K562 (cell line): ENCODE data around the gene RWDD3. TPM values are rescaled to one million over a fixed set of nuclear protein-coding genes. Genes with fewer than 3 reads are reported as not detected.

ENCODE experiments used
- ATAC-seq: fragments of 200-7000 bp; cut with Tn5 transposase; 3 replicates; pipeline ENCODE4 v1.9.1; 2020; ENCODE audit warnings: moderate library complexity
- BruUV-seq: library from RNA; stranded (reverse); fragments of 400-500 nt; replicated peaks from 2 replicates; lab custom pipeline; 2021; lab: Mats Ljungman, UMichigan
- CTCF ChIA-PET: fragments of 300-600 bp; formaldehyde crosslinking; extraction: SDS; loops from one replicate; lab custom pipeline; 2021; ENCODE audit warnings: low intra/inter-chr PET ratio; lab: Yijun Ruan, JAX
- POLR2A ChIA-PET: fragments of 300-600, 350-650 bp; sonication (Branson Sonifier 250); formaldehyde crosslinking; extraction: SDS; loops from one replicate; lab custom pipeline; 2021; ENCODE audit warnings: antibody characterized with exemption, inconsistent platforms; lab: Yijun Ruan, JAX
- DNase-seq, 4 experiments: peaks; one replicate each; pipeline versions ENCODE4 v3.0.0 to v3.0.0-alpha.2; 2011 to 2018; ENCODE audit warnings: low spot score in 3 of 4, mixed read lengths in 3 of 4; ENCODE audit errors: extremely low read depth in 1 of 4
- FAIRE-seq: peaks from 2 replicates; lab custom pipeline; 2011; peaks lifted over from hg19 to GRCh38; lab: Jason Lieb, UNC
- H2AFZ ChIP-seq: 2 replicates; pipeline ENCODE4 v1.6.0; 2011; ENCODE audit warnings: low read depth, low read length, control low read depth, inconsistent platforms
- H3K27ac ChIP-seq: fragments of 200-600 bp; 3 replicates; pipeline ENCODE4 v1.8.0; 2011; ENCODE audit warnings: low read depth, mild to moderate bottlenecking, control low read depth, inconsistent platforms, low read length, moderate library complexity, mixed read lengths; ENCODE audit errors: extremely low read depth
- H3K27me3 ChIP-seq, 2 experiments: fragments of 300-600 bp in 1 of 2; 2 replicates in 1 of 2; 3 replicates in 1 of 2; pipeline versions ENCODE4 v1.6.0 to v1.8.0; 2011; ENCODE audit warnings: inconsistent platforms in 2 of 2, low read length in 2 of 2, mild to moderate bottlenecking in 1 of 2, mixed read lengths in 1 of 2, moderate library complexity in 1 of 2; ENCODE audit not compliant: control insufficient read depth in 2 of 2, insufficient read depth in 2 of 2
- H3K36me3 ChIP-seq: fragments of 300-600 bp; 3 replicates; pipeline ENCODE4 v1.8.0; 2011; ENCODE audit warnings: mild to moderate bottlenecking, low read length, inconsistent platforms; ENCODE audit not compliant: control insufficient read depth, insufficient read depth
- H3K4me1 ChIP-seq, 2 experiments: fragments of 200-600 bp in 1 of 2; replicated peaks in 1 of 2; 2 replicates in 1 of 2; 3 replicates in 1 of 2; pipeline versions ENCODE4 v1.5.1 to v1.8.0; 2011; ENCODE audit warnings: inconsistent platforms in 2 of 2, low read length in 2 of 2, mild to moderate bottlenecking in 1 of 2, mixed read lengths in 1 of 2, moderate library complexity in 1 of 2; ENCODE audit not compliant: control insufficient read depth in 2 of 2, insufficient read depth in 2 of 2
- H3K4me2 ChIP-seq: 2 replicates; pipeline ENCODE4 v1.6.1; 2011; ENCODE audit warnings: low read length, control low read depth, inconsistent platforms, mixed read lengths; ENCODE audit not compliant: insufficient read depth
- H3K4me3 ChIP-seq: fragments of 200-600 bp; sonication (generic), shearing (Covaris generic); 2 replicates; pipeline ENCODE4 v1.5.1; 2016; ENCODE audit warnings: control low read depth, inconsistent platforms
- H3K79me2 ChIP-seq: fragments of 200-600 bp; 3 replicates; pipeline ENCODE4 v1.8.0; 2011; ENCODE audit warnings: low read length, inconsistent platforms; ENCODE audit not compliant: control insufficient read depth, insufficient read depth
- H3K9ac ChIP-seq, 2 experiments: 2 replicates each; pipeline versions ENCODE4 v1.6.0 to v1.6.1; 2011; ENCODE audit warnings: low read depth in 2 of 2, low read length in 2 of 2, control low read depth in 1 of 2, inconsistent platforms in 1 of 2, mild to moderate bottlenecking in 1 of 2, mixed read lengths in 1 of 2; ENCODE audit not compliant: insufficient read depth in 1 of 2
- H3K9me1 ChIP-seq: one replicate; pipeline ENCODE4 v1.6.0; 2011; ENCODE audit warnings: inconsistent platforms, mild to moderate bottlenecking, low read length, moderate library complexity; ENCODE audit not compliant: control insufficient read depth, insufficient read depth
- H3K9me3 ChIP-seq: replicated peaks from 2 replicates; pipeline ENCODE4 v1.5.1; 2011; ENCODE audit warnings: low read depth, low read length, inconsistent platforms; ENCODE audit not compliant: control insufficient read depth, insufficient read depth
- H4K20me1 ChIP-seq: replicated peaks from 2 replicates; pipeline ENCODE4 v1.6.1; 2011; ENCODE audit warnings: low read length, inconsistent platforms, mixed read lengths; ENCODE audit not compliant: control insufficient read depth, insufficient read depth
- ARID1B ChIP-seq: fragments of 450-650 bp; IDR thresholded peaks from 2 replicates; pipeline ENCODE4 v1.6.1; 2016; ENCODE audit warnings: antibody characterized with exemption, mild to moderate bottlenecking, inconsistent platforms
- BRCA1 ChIP-seq, 2 experiments: fragments of 450-650 bp in 1 of 2; sonication (generic) in 1 of 2; formaldehyde crosslinking in 1 of 2; IDR thresholded peaks; 2 replicates each; pipeline versions ENCODE4 v1.5.0 to v1.6.1; 2017 to 2020; ENCODE audit warnings: mild to moderate bottlenecking in 1 of 2, missing genetic modification reagents in 1 of 2
- CBFA2T2 ChIP-seq: fragments of 450-650 bp; conservative IDR thresholded peaks from 2 replicates; pipeline ENCODE4 v1.6.1; 2017; ENCODE audit warnings: mild to moderate bottlenecking
- CBFA2T3 ChIP-seq: fragments of 450-650 bp; IDR thresholded peaks from 2 replicates; pipeline ENCODE4 v1.6.1; 2017
- FOSL1 ChIP-seq: fragments of 200-800 bp; sonication (Bioruptor generic); conservative IDR thresholded peaks from 2 replicates; pipeline ENCODE4 v1.6.1; 2016; ENCODE audit warnings: missing genetic modification characterization, missing compliant biosample characterization
- HMBOX1 ChIP-seq: sonication (generic); IDR thresholded peaks from 2 replicates; pipeline ENCODE4 v1.6.1; 2016
- POLR2AphosphoS5 ChIP-seq: IDR thresholded peaks from 2 replicates; pipeline ENCODE4 v1.6.1; 2011; ENCODE audit warnings: mild to moderate bottlenecking, low read depth, low read length, moderate library complexity; ENCODE audit not compliant: control insufficient read depth, insufficient read depth
- REST ChIP-seq, 2 experiments: fragments of 450-650 bp; formaldehyde crosslinking in 1 of 2; IDR thresholded peaks; 2 replicates each; pipeline versions ENCODE4 v1.4.0 to v1.6.1; 2014 to 2020; ENCODE audit warnings: mild to moderate bottlenecking in 2 of 2, borderline replicate concordance in 1 of 2, low read depth in 1 of 2
- SRSF3 ChIP-seq: fragments of 200-400 bp; formaldehyde crosslinking; IDR thresholded peaks from 2 replicates; pipeline ENCODE4 v1.6.1; 2016; ENCODE audit warnings: mild to moderate bottlenecking, low read length, moderate library complexity; ENCODE audit not compliant: insufficient read depth
- TAL1 ChIP-seq: fragments of 450-650 bp; IDR thresholded peaks from 2 replicates; pipeline ENCODE4 v1.6.1; 2016; ENCODE audit warnings: mild to moderate bottlenecking
- TCF3 ChIP-seq: sonication (generic); formaldehyde crosslinking; IDR thresholded peaks from 2 replicates; pipeline ENCODE4 v1.4.0; 2020; ENCODE audit warnings: mild to moderate bottlenecking, missing genetic modification reagents
- TEAD4 ChIP-seq, 2 experiments: sonication (generic) in 1 of 2; formaldehyde crosslinking in 1 of 2; IDR thresholded peaks; 2 replicates each; pipeline versions ENCODE4 v1.6.1 to v1.8.0; 2012 to 2022; ENCODE audit warnings: borderline replicate concordance in 1 of 2, inconsistent platforms in 1 of 2, low read length in 1 of 2, mild to moderate bottlenecking in 1 of 2, missing genetic modification reagents in 1 of 2
- ZNF561 ChIP-seq: fragments of 450-650 bp; formaldehyde crosslinking; conservative IDR thresholded peaks from 2 replicates; pipeline ENCODE4 v1.4.0; 2020; ENCODE audit warnings: mild to moderate bottlenecking, moderate library complexity
- whole genome bisulfite sequencing: fragments of 100-300 bp; shearing (Covaris generic); methylation state at CpG from one replicate; pipeline ENCODE4 v1.1.6; 2016; ENCODE audit warnings: low coverage, mixed read lengths; ENCODE audit not compliant: insufficient coverage; ENCODE audit errors: missing lambda C conversion rate; 5-methylcytosine and 5-hydroxymethylcytosine counted together
- in situ Hi-C: fragments of 300-500 bp; cut with MboI; formaldehyde crosslinking; loops from 4 replicates; pipeline ENCODE4 v1.15.0; 2018; ENCODE audit warnings: inconsistent platforms, mixed read lengths
- intact Hi-C: fragments of 100-400 bp; cut with micrococcal nuclease; formaldehyde crosslinking; loops from 2 replicates; pipeline ENCODE4 v1.14.2; 2022
- polyA plus RNA-seq, 8 experiments: library from polyadenylated mRNA; depleted of rRNA in 4 of 8; stranded (reverse) in 5 of 8; unstranded in 3 of 8; fragments of >200 nt; fragmentation: Nextera tagmentation in 2 of 8; fragmentation: Illumina TruSeq in 1 of 8; extraction: Ambion mirVana in 2 of 8; extraction: Trizol in 1 of 8; gene quantifications; 2 replicates each; pipeline versions ENCODE4 v1.2.1 to v1.2.3, GENCODE V29; 2011 to 2014; ENCODE audit warnings: inconsistent platforms in 1 of 8, missing spikeins in 1 of 8
- total RNA-seq, 7 experiments: library from RNA; depleted of rRNA in 6 of 7; stranded (reverse); fragments of >200 nt in 6 of 7; fragmentation: Illumina TruSeq in 2 of 7; extraction: Trizol in 2 of 7; gene quantifications; 2 replicates each; pipeline versions ENCODE4 v1.2.1 to v1.2.3, GENCODE V29; 2011 to 2021; ENCODE audit warnings: low replicate concordance in 1 of 7

The RWDD3 gene
- total and polyA plus RNA-seq, 9 of the 15 experiments (the other 6 are each of a cell fraction or from before 2014, with no cell fraction given): 21.6 to 65.0 (median 34.9) TPM

- H3K4me2 ChIP-seq: no peak overlapping the region; the same call in 1 of the 2 replicates
- POLR2A ChIA-PET: no interaction called here
Measured at GRCh38 chr1:95257758-95258157, 23.7 kb downstream of the RWDD3 start.

More at GRCh38 chr1:95257758-95258157, 23.7 kb downstream of the RWDD3 start:
- TF ChIP-seq POLR2AphosphoS5: peak; percentile 28; the same call in 1 of the 2 replicates
- peak; percentile 36; the same call in 1 of the 2 replicates for TF ChIP-seq TAL1
- peak; percentile 72 for TF ChIP-seq CBFA2T3
- no peak for TF ChIP-seq BRCA1 (IDR thresholded peaks at IDR 0.05)
- TF ChIP-seq BRCA1 (CRISPR knock-in tag; IDR thresholded peaks at IDR 0.05): no peak
- TF ChIP-seq ZNF561 (CRISPR knock-in tag): no peak
- TF ChIP-seq CBFA2T2: peak; percentile 40
- peak; percentile 47; the same call in 1 of the 2 replicates for TF ChIP-seq HMBOX1
- TF ChIP-seq TEAD4 (IDR thresholded peaks at IDR 0.05; ENCODE audit: low read length): peak; percentile 59
- TF ChIP-seq TEAD4 (CRISPR knock-in tag; IDR thresholded peaks at IDR 0.05; ENCODE audit: borderline replicate concordance): no peak
- peak; percentile 62 for TF ChIP-seq TCF3 (CRISPR knock-in tag)
- peak; percentile 46 for TF ChIP-seq ARID1B
- no peak for TF ChIP-seq SRSF3
- no peak for TF ChIP-seq REST (IDR thresholded peaks at IDR 0.05; ENCODE audit: borderline replicate concordance)
- TF ChIP-seq REST (CRISPR knock-in tag; IDR thresholded peaks at IDR 0.05; ENCODE audit: low read depth): no peak
- TF ChIP-seq FOSL1 (tag): peak; percentile 36; the same call in 1 of the 2 replicates
- TF ChIP-seq, all 486 proteins: peak for 9
- Histone ChIP-seq H2AFZ (no peak overlapping the region), H3K9me3 (no peaks in the 10 kb centered on the region; the same call in 1 of the 2 replicates), H3K4me1 (peaks cover 0 to 13% of the 10 kb centered on the region in 2 experiments; a peak in 2 of 5 replicates), H3K27me3 (no peaks in the 10 kb centered on the region), H3K9ac (no peak overlapping the region), H3K36me3 (no peaks in the 10 kb centered on the region), H3K9me1 (no peaks in the 10 kb centered on the region), H3K27ac (no peak overlapping the region), H4K20me1 (no peaks in the 10 kb centered on the region), H3K79me2 (no peaks in the 10 kb centered on the region), H3K4me3 (no peak overlapping the region)
- no TSS peak for BruUV-seq
- intact Hi-C loops (no loop called here), in situ Hi-C loops (no loop called here)
- ATAC-seq (peak; percentile 34; the same call in 2 of the 3 replicates), DNase-seq (peak in 1 of 4 experiments; percentile 24), FAIRE-seq (peak; percentile 46)
- CTCF ChIA-PET: no interaction called here
- 8% methylated on average over 1 of the region's 1 CpG for WGBS
